Measurements from ENCODE around the gene CCSAP. TPM values are rescaled to one million over a fixed set of nuclear protein-coding genes. Genes with fewer than 3 reads are reported as not detected.
"Not testable (repeated sequence)": the region's sequence is repeated elsewhere in the genome, so short reads cannot be mapped to it uniquely, and the experiment has no call there.

The CCSAP gene
- total RNA-seq, 2 experiments from 2014 or later, result 9.8 TPM

- DNase-seq; H3K4me1 Mint-ChIP-seq (ENCODE audit: low read depth); intact Hi-C loops (cut with micrococcal nuclease); H3K9me3 Mint-ChIP-seq; CTCF ChIA-PET; H3K27me3 Mint-ChIP-seq; H3K36me3 Mint-ChIP-seq; POLR2A ChIA-PET; H3K4me3 Mint-ChIP-seq; H3K27ac Mint-ChIP-seq: not testable (repeated sequence)
Measured at GRCh38 chr1:229378035-229378434, 35.2 kb upstream of the CCSAP start.

GRCh38 chr1:229377429-229377828 lies 34.6 kb upstream of the CCSAP start:
- no peaks in the 10 kb centered on the region for H3K36me3 Mint-ChIP-seq
- POLR2A ChIA-PET, result no interaction called here
- CTCF ChIA-PET, result no interaction called here
- no peaks in the 10 kb centered on the region for H3K4me1 Mint-ChIP-seq (ENCODE audit: low read depth)
- DNase-seq, result no peak
- intact Hi-C loops (cut with micrococcal nuclease), result no loop called here
- H3K4me3 Mint-ChIP-seq, result no peak overlapping the region
- H3K27ac Mint-ChIP-seq, result no peak overlapping the region
- H3K27me3 Mint-ChIP-seq, result no peaks in the 10 kb centered on the region
- no peaks in the 10 kb centered on the region for H3K9me3 Mint-ChIP-seq

GRCh38 chr1:229376521-229376920 lies 33.7 kb upstream of the CCSAP start:
- no peak overlapping the region for H3K4me3 Mint-ChIP-seq
- H3K9me3 Mint-ChIP-seq, result no peaks in the 10 kb centered on the region
- H3K36me3 Mint-ChIP-seq, result no peaks in the 10 kb centered on the region
- intact Hi-C loops (cut with micrococcal nuclease), result no loop called here
- no peaks in the 10 kb centered on the region for H3K27me3 Mint-ChIP-seq
- H3K27ac Mint-ChIP-seq, result no peak overlapping the region
- POLR2A ChIA-PET, result no interaction called here
- CTCF ChIA-PET, result no interaction called here
- DNase-seq, result no peak
- H3K4me1 Mint-ChIP-seq (ENCODE audit: low read depth), result no peaks in the 10 kb centered on the region

DNA sequence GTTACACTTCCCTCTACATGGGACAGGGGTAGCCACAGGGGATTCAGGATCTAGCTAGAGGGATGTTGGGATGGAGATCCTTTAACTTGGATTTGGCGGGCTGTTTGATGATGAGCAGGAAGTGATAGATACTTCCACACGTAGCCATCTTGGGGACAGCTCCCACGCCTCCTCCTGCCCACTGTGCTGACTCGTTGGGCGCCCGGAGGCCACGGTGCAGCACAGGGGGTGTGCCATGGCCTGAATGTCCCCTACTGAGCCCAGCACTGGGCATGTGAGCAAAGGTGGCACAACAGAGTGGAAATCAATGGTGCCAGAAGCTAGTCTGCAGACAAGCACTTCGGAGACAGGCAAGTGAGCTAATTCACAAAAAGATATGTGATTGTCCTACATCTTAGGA lies 31.6 kb upstream of the CCSAP start:
- CTCF ChIA-PET, result no interaction called here
- no peak for DNase-seq
- POLR2A ChIA-PET, result interaction anchor here (0.6 kb wide), 1 partner anchor 1854 kb away, joined by 4 read pairs; no protein-coding TSS in a partner anchor
- Mint-ChIP-seq H3K4me3 (no peak overlapping the region), H3K4me1 (ENCODE audit: low read depth) (no peaks in the 10 kb centered on the region), H3K36me3 (no peaks in the 10 kb centered on the region), H3K27me3 (peaks cover 6% of the 10 kb centered on the region), H3K9me3 (no peaks in the 10 kb centered on the region), H3K27ac (no peak overlapping the region)
- intact Hi-C loops (cut with micrococcal nuclease), result no loop called here

- ChIA-PET CTCF (no interaction called here), POLR2A (no interaction called here)
- no peak for DNase-seq
- H3K4me3 Mint-ChIP-seq, result no peak overlapping the region
- no peaks in the 10 kb centered on the region for H3K36me3 Mint-ChIP-seq
- H3K27ac Mint-ChIP-seq, result no peak overlapping the region
- intact Hi-C loops (cut with micrococcal nuclease), result no loop called here
- H3K4me1 Mint-ChIP-seq (ENCODE audit: low read depth), result no peaks in the 10 kb centered on the region
- H3K9me3 Mint-ChIP-seq, result no peaks in the 10 kb centered on the region
- peaks cover 6% of the 10 kb centered on the region for H3K27me3 Mint-ChIP-seq
Measured at GRCh38 chr1:229373395-229373794, 30.5 kb upstream of the CCSAP start.

DNA sequence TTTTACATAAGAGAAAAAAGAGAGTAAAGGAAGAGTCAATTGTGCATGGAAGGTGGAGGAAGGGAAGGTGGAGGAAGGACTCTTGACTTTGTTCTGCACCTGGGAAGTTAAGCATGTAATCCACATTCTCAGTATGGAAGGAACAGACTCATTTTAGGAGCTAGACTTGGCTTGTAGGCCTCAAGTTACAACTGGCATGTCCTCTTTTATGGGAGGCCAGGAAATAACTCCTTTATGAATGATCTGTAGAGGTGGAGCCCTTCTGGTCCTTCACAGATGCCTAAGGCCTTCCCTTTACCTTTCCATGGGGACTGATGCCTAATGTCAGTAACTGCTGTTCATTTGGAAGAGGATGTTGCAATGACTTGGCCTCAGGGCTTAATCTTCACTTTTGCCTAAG lies 29.4 kb upstream of the CCSAP start:
- no peak overlapping the region for H3K4me3 Mint-ChIP-seq
- intact Hi-C loops (cut with micrococcal nuclease), result no loop called here
- CTCF ChIA-PET, result no interaction called here

GRCh38 chr1:229371624-229372023 lies 28.8 kb upstream of the CCSAP start:
- no peaks in the 10 kb centered on the region for H3K9me3 Mint-ChIP-seq
- ChIA-PET POLR2A (no interaction called here), CTCF (no interaction called here)
- H3K27ac Mint-ChIP-seq, result no peak overlapping the region
- DNase-seq, result no peak
- no peaks in the 10 kb centered on the region for H3K4me1 Mint-ChIP-seq (ENCODE audit: low read depth)
- intact Hi-C loops (cut with micrococcal nuclease), result no loop called here
- H3K36me3 Mint-ChIP-seq, result no peaks in the 10 kb centered on the region
- H3K4me3 Mint-ChIP-seq, result no peak overlapping the region
- peaks cover 8% of the 10 kb centered on the region for H3K27me3 Mint-ChIP-seq

More for the DNA sequence above, 29.4 kb upstream of the CCSAP start:
- H3K36me3 Mint-ChIP-seq, result no peaks in the 10 kb centered on the region
- no peak for DNase-seq
- H3K4me1 Mint-ChIP-seq (ENCODE audit: low read depth), result no peaks in the 10 kb centered on the region
- H3K27ac Mint-ChIP-seq, result no peak overlapping the region
- POLR2A ChIA-PET, result no interaction called here
- H3K9me3 Mint-ChIP-seq, result no peaks in the 10 kb centered on the region
- H3K27me3 Mint-ChIP-seq, result peaks cover 8% of the 10 kb centered on the region

DNA sequence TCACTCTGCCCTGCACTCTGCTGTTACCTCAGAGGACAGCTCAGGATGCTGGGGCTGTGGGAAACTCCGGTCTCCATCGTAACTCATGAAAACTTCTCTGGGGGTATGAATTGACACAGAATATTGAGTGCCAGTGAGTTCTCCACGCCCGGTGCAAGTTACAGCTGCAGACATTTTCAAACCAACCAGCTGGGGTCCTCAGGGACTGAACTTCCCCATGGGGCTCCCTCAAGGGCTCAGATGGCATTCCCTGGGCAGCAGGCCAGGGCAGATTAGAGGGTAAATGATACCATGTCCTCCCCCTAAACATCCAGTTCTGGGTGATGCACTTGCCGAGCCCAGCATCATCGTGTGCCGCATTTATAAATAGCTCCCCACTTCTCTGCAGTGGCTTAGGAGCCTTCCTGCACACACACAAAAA lies 27.8 kb upstream of the CCSAP start:
- peaks cover 15% of the 10 kb centered on the region for H3K27me3 Mint-ChIP-seq
- no peak overlapping the region for H3K27ac Mint-ChIP-seq
- no peak overlapping the region for H3K4me3 Mint-ChIP-seq
- no peaks in the 10 kb centered on the region for H3K36me3 Mint-ChIP-seq
- no peaks in the 10 kb centered on the region for H3K4me1 Mint-ChIP-seq (ENCODE audit: low read depth)
- POLR2A ChIA-PET, result no interaction called here
- DNase-seq, result no peak
- CTCF ChIA-PET, result no interaction called here
- peaks cover under 1% of the 10 kb centered on the region for H3K9me3 Mint-ChIP-seq
- intact Hi-C loops (cut with micrococcal nuclease), result no loop called here

DNA sequence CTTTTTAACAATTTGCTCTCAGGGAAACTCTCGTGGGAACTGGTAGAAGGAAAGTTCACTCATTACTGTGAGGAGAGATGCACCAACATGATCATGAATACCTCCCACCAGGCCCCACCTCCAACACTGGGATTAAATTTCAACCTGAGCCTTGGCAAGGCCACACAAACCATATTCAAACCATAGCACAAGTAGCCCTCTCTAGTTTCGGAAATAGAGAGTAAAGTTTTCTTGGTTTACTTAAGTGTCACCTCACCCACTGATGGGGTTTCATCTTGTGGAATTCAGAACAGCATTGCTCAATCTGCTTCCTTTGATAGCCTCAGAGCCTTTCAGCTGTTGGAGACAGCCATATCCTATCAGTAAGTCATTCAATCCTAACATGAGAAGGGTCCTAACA lies 25.5 kb upstream of the CCSAP start:
- CTCF ChIA-PET, result no interaction called here
- Mint-ChIP-seq H3K27me3 (peaks cover 27% of the 10 kb centered on the region), H3K4me1 (ENCODE audit: low read depth) (no peaks in the 10 kb centered on the region), H3K27ac (no peak overlapping the region), H3K36me3 (no peaks in the 10 kb centered on the region), H3K4me3 (no peak overlapping the region), H3K9me3 (peaks cover 2% of the 10 kb centered on the region)
- DNase-seq, result no peak
- intact Hi-C loops (cut with micrococcal nuclease), result no loop called here
- POLR2A ChIA-PET, result no interaction called here

DNA sequence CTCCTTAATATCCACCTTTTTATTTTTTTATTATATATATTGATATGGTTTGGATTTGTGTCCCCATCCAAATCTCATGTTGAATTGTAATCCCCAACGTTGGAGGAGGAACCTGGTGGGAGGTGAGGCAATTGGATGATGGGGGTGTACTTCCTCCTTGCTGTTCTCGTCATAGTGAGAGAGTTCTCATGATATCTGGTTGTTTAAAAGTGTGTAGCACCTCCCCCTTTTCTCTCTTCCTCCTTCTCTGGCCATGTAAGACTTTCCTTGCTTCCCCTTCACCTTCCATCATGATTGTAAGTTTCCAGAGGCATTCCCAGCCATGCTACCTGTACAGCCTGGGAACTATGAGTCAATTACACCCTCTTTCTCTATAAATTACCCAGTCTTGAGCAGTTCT lies 22.7 kb upstream of the CCSAP start:
- peaks cover 2% of the 10 kb centered on the region for H3K9me3 Mint-ChIP-seq
- no peaks in the 10 kb centered on the region for H3K4me1 Mint-ChIP-seq (ENCODE audit: low read depth)
- no peak overlapping the region for H3K27ac Mint-ChIP-seq
- no peaks in the 10 kb centered on the region for H3K36me3 Mint-ChIP-seq
- H3K27me3 Mint-ChIP-seq, result peaks cover 31% of the 10 kb centered on the region
- POLR2A ChIA-PET, result no interaction called here
- DNase-seq, result no peak
- CTCF ChIA-PET, result no interaction called here
- intact Hi-C loops (cut with micrococcal nuclease), result no loop called here
- no peak overlapping the region for H3K4me3 Mint-ChIP-seq

- no peaks in the 10 kb centered on the region for H3K4me1 Mint-ChIP-seq (ENCODE audit: low read depth)
- no peaks in the 10 kb centered on the region for H3K36me3 Mint-ChIP-seq
- DNase-seq, result no peak
- CTCF ChIA-PET, result no interaction called here
- peaks cover 2% of the 10 kb centered on the region for H3K9me3 Mint-ChIP-seq
- intact Hi-C loops (cut with micrococcal nuclease), result no loop called here
- H3K27me3 Mint-ChIP-seq, result peaks cover 36% of the 10 kb centered on the region
- H3K27ac Mint-ChIP-seq, result no peak overlapping the region
- H3K4me3 Mint-ChIP-seq, result no peak overlapping the region
- POLR2A ChIA-PET, result no interaction called here
Measured at GRCh38 chr1:229364207-229365065, 21.6 kb upstream of the CCSAP start.

DNA sequence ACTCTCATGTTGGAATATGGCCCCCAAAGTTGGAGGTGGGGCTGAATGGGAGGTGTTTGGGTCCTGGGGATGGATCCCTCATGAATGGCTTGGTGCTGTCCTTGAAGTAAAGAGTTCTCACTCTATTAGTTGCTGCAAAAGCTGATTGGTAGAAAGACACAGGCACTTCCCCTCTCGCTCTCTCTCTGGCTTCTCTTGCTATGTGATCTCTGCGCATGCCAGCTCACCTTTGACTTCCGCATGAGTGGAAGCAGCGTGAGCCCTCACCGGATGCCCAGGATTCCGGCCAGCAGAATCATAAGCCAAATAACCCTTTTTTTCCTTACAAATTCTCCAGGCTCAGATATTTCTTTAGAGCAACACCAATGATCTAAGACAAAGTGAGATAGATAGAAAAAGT lies 20.9 kb upstream of the CCSAP start:
- no peak overlapping the region for H3K27ac Mint-ChIP-seq
- no peaks in the 10 kb centered on the region for H3K36me3 Mint-ChIP-seq
- no peak for DNase-seq
- peaks cover 41% of the 10 kb centered on the region for H3K27me3 Mint-ChIP-seq
- no peak overlapping the region for H3K4me3 Mint-ChIP-seq
- H3K9me3 Mint-ChIP-seq, result peaks cover 2% of the 10 kb centered on the region
- no peaks in the 10 kb centered on the region for H3K4me1 Mint-ChIP-seq (ENCODE audit: low read depth)
- intact Hi-C loops (cut with micrococcal nuclease), result no loop called here
- ChIA-PET CTCF (no interaction called here), POLR2A (no interaction called here)

- ChIA-PET POLR2A (no interaction called here), CTCF (no interaction called here)
- H3K4me1 Mint-ChIP-seq (ENCODE audit: low read depth), result no peaks in the 10 kb centered on the region
- DNase-seq, result no peak
- H3K27me3 Mint-ChIP-seq, result peaks cover 41% of the 10 kb centered on the region
- no peak overlapping the region for H3K4me3 Mint-ChIP-seq
- intact Hi-C loops (cut with micrococcal nuclease), result no loop called here
- peaks cover 9% of the 10 kb centered on the region for H3K9me3 Mint-ChIP-seq
- H3K36me3 Mint-ChIP-seq, result no peaks in the 10 kb centered on the region
- H3K27ac Mint-ChIP-seq, result no peak overlapping the region
Measured at GRCh38 chr1:229360420-229360819, 17.6 kb upstream of the CCSAP start.

Data from activated CD4-positive, alpha-beta memory T cell treated with anti-CD3 and anti-CD28 coated beads for 36 hours (primary cell).